Large intestine (tissue), 3 donors: ENCODE data around the gene PRSS53. TPM values are rescaled to one million over a fixed set of nuclear protein-coding genes. Genes with fewer than 3 reads are reported as not detected.

ENCODE experiments used
- DNase-seq, 2 donors: peaks; one replicate each; pipeline versions ENCODE4 v3.0.0 to v3.0.0-alpha.2; 2013
- H3K27ac ChIP-seq: one replicate; pipeline ENCODE4 v1.5.1; 2013; ENCODE audit warnings: low read length
- H3K27me3 ChIP-seq: 2 replicates; pipeline ENCODE4 v1.6.1; 2013; ENCODE audit warnings: low read length; ENCODE audit not compliant: control insufficient read depth, insufficient read depth
- H3K36me3 ChIP-seq: 2 replicates; pipeline ENCODE4 v1.6.1; 2013; ENCODE audit warnings: low read length; ENCODE audit not compliant: control insufficient read depth, insufficient read depth
- H3K4me1 ChIP-seq: one replicate; pipeline ENCODE4 v1.6.1; 2013; ENCODE audit warnings: low read length; ENCODE audit not compliant: control insufficient read depth, insufficient read depth
- H3K4me3 ChIP-seq: one replicate; pipeline ENCODE4 v1.5.1; 2013; ENCODE audit warnings: low read length
- H3K9me3 ChIP-seq: one replicate; pipeline ENCODE4 v1.6.1; 2013; ENCODE audit warnings: mild to moderate bottlenecking, low read depth, low read length, moderate library complexity; ENCODE audit not compliant: control insufficient read depth
- WGBS: methylation state at CpG from one replicate; pipeline ENCODE4 v1.1.5; 2013; ENCODE audit warnings: low lambda C conversion rate; ENCODE audit not compliant: insufficient coverage; 5-methylcytosine and 5-hydroxymethylcytosine counted together
- polyA plus RNA-seq: library from polyadenylated mRNA; unstranded; fragments of 120-200 nt; gene quantifications from one replicate; pipeline ENCODE4 v1.2.1, GENCODE V29; 2013

Gene PRSS53
- polyA plus RNA-seq, 1 donor = 1.8 TPM

GRCh38 chr16:31084584-31085302 lies 4.0 kb downstream of the PRSS53 start:
- peaks cover 55% of the 10 kb centered on the region for H3K36me3 ChIP-seq
- H3K4me1 ChIP-seq = no peaks in the 10 kb centered on the region
- no CpG with 5 or more reads among the region's 16 CpGs for WGBS
- no peak for DNase-seq
- no peak overlapping the region for H3K4me3 ChIP-seq
- H3K27ac ChIP-seq = no peak overlapping the region
- no peaks in the 10 kb centered on the region for H3K27me3 ChIP-seq
- H3K9me3 ChIP-seq = peaks cover 6% of the 10 kb centered on the region

- WGBS = no CpG with 5 or more reads among the region's 13 CpGs
- no peak for DNase-seq
- Histone ChIP-seq H3K36me3 (peaks cover 62% of the 10 kb centered on the region), H3K27ac (no peak overlapping the region), H3K4me3 (no peak overlapping the region), H3K27me3 (no peaks in the 10 kb centered on the region), H3K9me3 (peaks cover 7% of the 10 kb centered on the region), H3K4me1 (no peaks in the 10 kb centered on the region)
Measured at GRCh38 chr16:31083981-31084380, 4.8 kb downstream of the PRSS53 start.

- Histone ChIP-seq H3K36me3 (peaks cover 64% of the 10 kb centered on the region), H3K9me3 (peaks cover 7% of the 10 kb centered on the region), H3K4me1 (no peaks in the 10 kb centered on the region), H3K4me3 (no peak overlapping the region), H3K27me3 (no peaks in the 10 kb centered on the region), H3K27ac (no peak overlapping the region)
- no peak for DNase-seq
- WGBS = no CpG with 5 or more reads among the region's 5 CpGs
Measured at GRCh38 chr16:31083556-31083955, 5.2 kb downstream of the PRSS53 start.

GRCh38 chr16:31083081-31083480 lies 5.7 kb downstream of the PRSS53 start:
- Histone ChIP-seq H3K4me3 (no peak overlapping the region), H3K9me3 (peaks cover 9% of the 10 kb centered on the region), H3K27me3 (no peaks in the 10 kb centered on the region), H3K36me3 (peaks cover 69% of the 10 kb centered on the region), H3K27ac (no peak overlapping the region), H3K4me1 (no peaks in the 10 kb centered on the region)
- no CpG with 5 or more reads among the region's 9 CpGs for WGBS
- no peak for DNase-seq

GRCh38 chr16:31082368-31083045 lies 6.2 kb downstream of the PRSS53 start:
- Histone ChIP-seq H3K27ac (no peak overlapping the region), H3K36me3 (peaks cover 73% of the 10 kb centered on the region), H3K4me1 (no peaks in the 10 kb centered on the region), H3K27me3 (no peaks in the 10 kb centered on the region), H3K9me3 (peaks cover 14% of the 10 kb centered on the region), H3K4me3 (no peak overlapping the region)
- WGBS = no CpG with 5 or more reads among the region's 14 CpGs
- no peak for DNase-seq

GRCh38 chr16:31081428-31082351 lies 7.1 kb downstream of the PRSS53 start:
- 90% methylated on average over 2 of the region's 26 CpGs for WGBS
- no peak overlapping the region for H3K27ac ChIP-seq
- H3K36me3 ChIP-seq = peaks cover 80% of the 10 kb centered on the region
- H3K4me3 ChIP-seq = no peak overlapping the region
- no peaks in the 10 kb centered on the region for H3K27me3 ChIP-seq
- no peak for DNase-seq
- peaks cover 14% of the 10 kb centered on the region for H3K9me3 ChIP-seq
- H3K4me1 ChIP-seq = no peaks in the 10 kb centered on the region

GRCh38 chr16:31080756-31081419 lies 7.9 kb downstream of the PRSS53 start:
- Histone ChIP-seq H3K4me1 (no peaks in the 10 kb centered on the region), H3K9me3 (peaks cover 14% of the 10 kb centered on the region), H3K36me3 (peaks cover 85% of the 10 kb centered on the region), H3K27ac (no peak overlapping the region), H3K27me3 (no peaks in the 10 kb centered on the region), H3K4me3 (no peak overlapping the region)
- DNase-seq = no peak
- WGBS = no CpG with 5 or more reads among the region's 13 CpGs

GRCh38 chr16:31080035-31080629 lies 8.6 kb downstream of the PRSS53 start:
- no CpG with 5 or more reads among the region's 40 CpGs for WGBS
- Histone ChIP-seq H3K4me3 (no peak overlapping the region), H3K9me3 (peaks cover 14% of the 10 kb centered on the region), H3K36me3 (peaks cover 82% of the 10 kb centered on the region), H3K27ac (no peak overlapping the region), H3K27me3 (no peaks in the 10 kb centered on the region), H3K4me1 (no peaks in the 10 kb centered on the region)
- DNase-seq = no peak

GRCh38 chr16:31079342-31079944 lies 9.3 kb downstream of the PRSS53 start:
- H3K36me3 ChIP-seq = peaks cover 77% of the 10 kb centered on the region
- WGBS = no CpG with 5 or more reads among the region's 13 CpGs

More at GRCh38 chr16:31079342-31079944, 9.3 kb downstream of the PRSS53 start:
- Histone ChIP-seq H3K27me3 (no peaks in the 10 kb centered on the region), H3K4me1 (no peaks in the 10 kb centered on the region), H3K27ac (no peak overlapping the region), H3K9me3 (peaks cover 16% of the 10 kb centered on the region), H3K4me3 (no peak overlapping the region)
- DNase-seq = no peak
